GM10248 (cell line): ENCODE measurements around the gene DLG4.

Experiments used
- CTCF ChIA-PET: fragments of 300-600 bp; sonication (Branson Sonifier 250); formaldehyde crosslinking; extraction: SDS; loops from one replicate; lab custom pipeline; 2021; ENCODE audit warnings: antibody characterized with exemption; lab: Yijun Ruan, JAX
- POLR2A ChIA-PET: fragments of 350-650 bp; sonication (Branson Sonifier 250); formaldehyde crosslinking; extraction: SDS; loops from one replicate; lab custom pipeline; 2020; ENCODE audit warnings: antibody characterized with exemption; lab: Yijun Ruan, JAX
- DNase-seq: peaks from one replicate; pipeline ENCODE4 v3.0.0; 2012; ENCODE audit errors: extremely low spot score
- CTCF ChIP-seq: IDR thresholded peaks from 2 replicates; pipeline ENCODE4 v1.5.1; 2012; ENCODE audit warnings: mild to moderate bottlenecking, low read depth; ENCODE audit errors: extremely low read depth, missing control alignments, control extremely low read depth

Gene DLG4

GRCh38 chr17:7256766-7257456 lies 37.3 kb upstream of the DLG4 start:
- ChIA-PET CTCF (interaction anchor here (0.9 to 1.7 kb wide), 6 partner anchors 9 to 304 kb away, joined by 3 to 8 read pairs (median 4); partner anchors contain the start of gene SLC2A4), POLR2A (no interaction called here)
- TF ChIP-seq CTCF, result no peak

DNA sequence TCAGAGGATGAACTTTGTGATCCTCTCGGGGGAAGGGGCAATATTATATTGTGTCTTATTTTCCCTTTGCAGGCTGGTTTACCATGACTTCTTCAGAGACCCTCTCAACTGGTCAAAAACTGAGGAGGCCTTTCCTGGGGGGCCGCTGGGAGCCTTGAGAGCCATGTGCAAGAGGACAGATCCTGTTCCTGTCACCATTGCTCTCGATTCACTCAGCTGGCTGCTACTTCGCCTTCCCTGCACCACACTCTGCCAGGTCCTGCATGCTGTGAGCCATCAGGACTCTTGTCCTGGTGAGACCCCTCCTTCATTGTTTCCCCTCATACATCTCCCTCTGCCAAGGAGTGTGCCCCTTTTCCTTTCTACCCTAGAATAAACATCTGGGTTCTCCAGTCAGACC lies 34.9 kb upstream of the DLG4 start:
- CTCF ChIA-PET, result interaction anchor here (1.1 kb wide), 1 partner anchor 42 kb away, joined by 4 read pairs; no protein-coding TSS in a partner anchor
- no peak for DNase-seq
- TF ChIP-seq CTCF, result no peak
- POLR2A ChIA-PET, result no interaction called here

More at GRCh38 chr17:7256766-7257456, 37.3 kb upstream of the DLG4 start:
- no peak for DNase-seq

DNA sequence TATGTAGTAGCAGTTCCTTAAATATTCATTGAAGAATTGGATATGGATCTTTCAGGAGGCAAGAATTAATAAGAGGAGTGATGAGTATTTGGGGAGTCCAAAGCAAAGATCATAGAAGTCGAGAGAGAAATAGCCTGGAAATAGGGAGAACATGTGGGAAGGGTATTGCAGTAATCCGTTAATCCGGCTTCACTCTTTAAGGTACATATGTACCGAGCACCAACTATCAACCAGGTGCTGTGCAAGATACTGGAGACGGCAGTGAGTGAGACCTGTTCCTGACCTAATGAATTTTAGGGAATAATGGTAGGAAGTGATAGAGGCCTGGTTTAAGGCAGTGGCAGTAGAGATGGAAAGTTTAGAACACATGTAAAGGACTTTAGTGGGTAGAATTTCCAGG lies 33.4 kb upstream of the DLG4 start:
- CTCF ChIA-PET, result no interaction called here
- DNase-seq, result no peak
- POLR2A ChIA-PET, result no interaction called here
- TF ChIP-seq CTCF, result no peak

GRCh38 chr17:7252176-7253043 lies 32.8 kb upstream of the DLG4 start, which contains the start of gene ELP5:
ELP5 (plus strand) TSS chr17:7252215; CDS start chr17:7252551, 336 bp downstream.
- ChIA-PET POLR2A (interaction anchor here (2.5 kb wide), 1 partner anchor 10 kb away, joined by 11 read pairs; the partner anchor contains the start of gene GABARAP), CTCF (no interaction called here)
- peak; percentile 44 for TF ChIP-seq CTCF
- peak; percentile 93 for DNase-seq

GRCh38 chr17:7251661-7252175 lies 32.1 kb upstream of the DLG4 start, which contains the start of gene CTDNEP1:
CTDNEP1 (minus strand) TSS chr17:7251734; CDS start chr17:7251296, 438 bp downstream.
- DNase-seq, result peak; percentile 98
- TF ChIP-seq CTCF, result no peak
- POLR2A ChIA-PET, result interaction anchor here (2.5 kb wide), 1 partner anchor 9 kb away, joined by 11 read pairs; the partner anchor contains the start of gene GABARAP
- CTCF ChIA-PET, result interaction anchor here (0.7 to 2.2 kb wide), 4 partner anchors 9 to 44 kb away, joined by 3 to 8 read pairs (median 4); partner anchors contain the start of gene GABARAP
